ENCODE results near the gene CHRND. TPM values are rescaled to one million over a fixed set of nuclear protein-coding genes. Genes with fewer than 3 reads are reported as not detected.

The CHRND gene
- total RNA-seq, 1 donor from 2014 or later = not detected

- no peak for DNase-seq (ENCODE audit: low spot score in 2 of 2)
- no peak for FAIRE-seq
These were observed 38.4 kb upstream of the CHRND start, which contains the start of gene ECEL1 for GRCh38 chr2:232487385-232488096. Gene ECEL1, minus strand, starts transcription at chr2:232487834. Its CDS starts 1,181 bp downstream, at chr2:232486653.

DNA sequence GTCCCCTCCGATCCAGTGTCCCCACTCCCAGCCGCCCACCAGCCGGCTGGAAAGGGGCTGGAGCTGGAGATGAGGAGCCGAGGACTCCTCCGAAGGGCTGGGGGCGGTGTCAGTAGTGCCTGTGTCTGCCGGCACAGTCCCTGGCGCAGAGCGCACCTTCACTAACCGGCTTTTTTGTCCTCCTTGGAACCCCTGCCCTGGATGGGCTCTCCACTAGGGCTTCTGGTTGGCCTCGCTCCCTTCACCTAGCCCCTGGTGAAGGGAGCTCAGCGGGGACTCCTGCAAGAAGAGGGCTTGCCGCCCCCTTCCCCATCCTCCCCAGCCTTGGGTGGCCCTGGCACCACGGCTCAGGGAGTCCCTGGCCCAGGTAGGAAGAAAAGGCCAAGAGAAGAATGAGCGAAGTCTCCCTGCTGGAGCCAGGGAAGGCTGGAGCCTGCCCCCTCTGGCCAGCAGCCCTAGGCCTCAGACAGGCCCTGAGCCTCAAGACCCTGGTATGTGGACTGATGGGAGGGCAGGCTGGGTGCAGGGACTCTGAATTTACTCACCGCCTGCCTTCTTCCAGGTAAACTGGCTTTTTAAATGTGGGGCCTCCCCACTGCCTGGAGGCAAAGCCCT is 37.8 kb upstream of the CHRND start:
- FAIRE-seq = no peak
- no peak for DNase-seq (ENCODE audit: low spot score in 2 of 2)

DNA sequence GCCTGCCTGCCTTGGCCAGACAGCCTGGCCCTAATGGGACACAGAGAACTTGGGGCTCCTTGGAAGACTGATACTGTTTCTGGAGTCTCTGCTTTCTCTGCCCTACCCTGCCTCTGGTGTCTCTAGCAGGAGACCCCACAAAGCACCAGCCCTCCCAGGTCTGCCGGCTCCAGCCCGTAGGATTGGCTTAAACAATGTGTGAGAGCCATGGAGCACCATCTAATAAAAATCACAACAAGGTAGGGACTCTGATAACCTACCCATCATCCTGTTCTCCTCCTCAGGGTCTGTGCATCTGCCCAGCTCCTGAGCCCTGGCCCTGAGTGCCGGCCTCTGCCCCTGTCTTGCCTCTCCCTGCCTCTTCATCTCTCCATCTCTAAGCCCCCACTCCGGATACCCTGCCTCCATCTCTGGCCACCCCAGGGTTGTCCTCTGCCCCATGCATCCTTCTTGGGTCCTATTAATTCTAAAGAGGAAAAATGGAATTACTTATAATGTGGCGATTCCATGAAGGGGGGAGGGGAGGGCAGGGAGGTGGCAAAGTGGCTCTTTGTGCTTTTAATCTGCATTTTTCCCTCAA is 37.1 kb upstream of the CHRND start:
- FAIRE-seq (no peak), DNase-seq (ENCODE audit: low spot score in 2 of 2) (no peak)

GRCh38 chr2:232489516-232490220 is 36.3 kb upstream of the CHRND start:
- DNase-seq (ENCODE audit: low spot score in 2 of 2) (no peak), FAIRE-seq (no peak)

DNA sequence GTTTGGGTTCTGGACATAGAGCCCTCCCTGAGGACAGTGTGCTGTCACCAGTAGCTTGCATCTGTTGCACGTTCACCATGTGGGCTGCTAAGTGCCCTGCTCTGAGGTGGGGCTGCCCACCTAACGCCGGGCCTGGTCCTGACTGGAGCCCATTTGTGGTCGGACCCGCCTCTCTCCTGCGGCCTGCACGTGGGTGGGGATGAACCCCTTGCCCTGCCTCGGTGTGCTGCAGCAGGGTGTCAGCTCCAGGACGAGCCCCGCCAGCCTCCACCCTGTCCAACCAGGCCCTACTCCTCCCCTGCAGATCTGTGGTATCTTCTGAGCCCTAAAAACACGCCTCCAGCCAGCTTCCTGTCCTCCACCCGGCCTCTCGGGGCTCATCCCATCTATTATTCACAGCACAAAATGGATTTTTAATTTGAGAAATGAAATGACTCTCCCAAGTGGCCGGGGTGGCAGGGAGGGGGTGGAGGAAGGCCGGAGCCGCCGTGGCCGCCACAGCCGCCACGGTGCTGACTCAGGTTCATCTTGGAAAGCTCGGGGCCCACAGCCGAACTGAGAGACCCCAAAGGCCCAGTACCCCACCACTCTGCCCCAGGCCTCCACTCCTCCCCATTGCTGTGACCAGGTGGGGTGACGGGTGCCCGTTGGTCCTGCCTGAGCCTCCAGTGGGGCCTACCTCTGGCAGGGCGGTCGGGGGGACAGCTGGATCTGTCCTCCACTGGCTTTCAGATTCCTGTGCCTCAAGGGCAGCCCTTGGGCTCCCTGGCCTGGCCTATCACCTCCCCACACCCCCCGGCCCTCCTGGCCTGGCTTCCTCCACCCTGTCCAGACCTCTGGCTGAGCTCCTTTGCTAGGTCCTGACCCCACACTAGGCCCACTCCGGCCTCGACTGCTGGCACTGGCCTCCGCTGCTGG is 35.5 kb upstream of the CHRND start:
- DNase-seq (ENCODE audit: low spot score in 2 of 2) (no peak), FAIRE-seq (no peak)

DNA sequence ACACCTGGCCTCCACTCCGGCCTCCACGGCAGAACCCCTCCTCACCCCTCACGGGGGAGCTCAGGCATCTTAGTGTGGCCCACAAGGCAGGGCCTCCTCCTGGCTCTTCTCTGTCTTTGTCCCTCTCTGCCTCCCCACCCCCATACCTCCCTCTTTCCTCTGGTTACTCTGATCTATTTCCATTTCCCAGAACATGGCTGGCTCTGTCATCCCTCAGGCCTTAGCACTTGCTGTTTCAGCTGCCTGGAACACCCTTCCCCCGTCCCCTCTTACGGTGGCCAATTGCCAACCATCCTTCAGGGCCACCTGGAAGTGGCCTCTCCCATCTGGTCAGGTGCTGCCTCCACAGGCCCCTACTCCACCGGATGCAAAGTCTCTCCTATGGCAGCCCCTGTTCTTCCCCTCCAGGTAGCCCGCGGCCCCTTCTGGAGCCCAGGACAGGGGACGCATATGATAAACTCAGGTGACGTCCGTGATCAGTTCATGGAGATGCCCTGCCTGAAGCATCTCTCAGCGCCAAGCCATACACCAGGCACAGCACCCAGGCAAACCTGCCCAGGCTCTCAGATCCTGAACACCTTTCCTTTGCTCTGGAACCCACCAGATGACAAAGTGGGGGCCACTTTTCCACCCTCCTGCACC is 34.7 kb upstream of the CHRND start:
- DNase-seq (ENCODE audit: low spot score in 2 of 2) (no peak), FAIRE-seq (no peak)

GRCh38 chr2:232492236-232492848 is 33.6 kb upstream of the CHRND start:
- DNase-seq (ENCODE audit: low spot score in 2 of 2) (no peak), FAIRE-seq (no peak)

DNA sequence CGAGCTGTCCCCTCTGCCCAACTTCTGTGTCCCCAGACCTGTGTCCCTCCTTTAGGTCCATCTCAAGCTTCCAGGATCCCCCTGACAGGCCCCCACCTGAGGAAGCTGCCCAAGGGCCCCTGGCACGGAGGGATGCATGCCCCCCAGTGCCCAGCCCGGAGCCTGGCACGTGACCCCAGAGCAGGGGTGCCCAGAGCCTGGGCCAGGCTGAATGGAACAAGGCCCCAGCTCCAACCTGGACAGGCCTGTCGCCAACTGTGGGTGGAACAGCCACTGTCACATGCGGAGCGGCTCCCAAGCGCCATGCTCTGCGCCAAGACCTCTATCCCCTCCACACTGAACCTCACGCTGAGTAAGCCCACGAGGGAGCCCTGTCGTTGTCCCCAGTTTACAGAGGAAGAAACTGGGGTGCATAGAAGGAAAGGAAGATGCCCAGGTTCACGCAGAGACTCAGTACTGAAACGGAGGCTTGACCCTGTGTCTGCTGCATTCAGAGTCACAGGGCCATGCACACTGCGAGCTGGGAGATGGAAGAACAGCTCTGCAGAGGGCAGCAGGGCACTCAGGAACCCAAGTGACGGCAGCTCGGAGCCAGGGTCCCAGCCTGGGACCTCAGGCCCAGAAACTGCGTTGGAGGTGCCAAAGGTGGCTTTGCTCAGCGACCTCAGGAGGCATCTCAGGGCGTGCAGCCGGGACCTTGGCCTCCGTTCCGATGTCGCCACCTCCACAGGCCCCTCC is 32.8 kb upstream of the CHRND start:
- FAIRE-seq = no peak
- DNase-seq (ENCODE audit: low spot score in 2 of 2) = no peak

DNA sequence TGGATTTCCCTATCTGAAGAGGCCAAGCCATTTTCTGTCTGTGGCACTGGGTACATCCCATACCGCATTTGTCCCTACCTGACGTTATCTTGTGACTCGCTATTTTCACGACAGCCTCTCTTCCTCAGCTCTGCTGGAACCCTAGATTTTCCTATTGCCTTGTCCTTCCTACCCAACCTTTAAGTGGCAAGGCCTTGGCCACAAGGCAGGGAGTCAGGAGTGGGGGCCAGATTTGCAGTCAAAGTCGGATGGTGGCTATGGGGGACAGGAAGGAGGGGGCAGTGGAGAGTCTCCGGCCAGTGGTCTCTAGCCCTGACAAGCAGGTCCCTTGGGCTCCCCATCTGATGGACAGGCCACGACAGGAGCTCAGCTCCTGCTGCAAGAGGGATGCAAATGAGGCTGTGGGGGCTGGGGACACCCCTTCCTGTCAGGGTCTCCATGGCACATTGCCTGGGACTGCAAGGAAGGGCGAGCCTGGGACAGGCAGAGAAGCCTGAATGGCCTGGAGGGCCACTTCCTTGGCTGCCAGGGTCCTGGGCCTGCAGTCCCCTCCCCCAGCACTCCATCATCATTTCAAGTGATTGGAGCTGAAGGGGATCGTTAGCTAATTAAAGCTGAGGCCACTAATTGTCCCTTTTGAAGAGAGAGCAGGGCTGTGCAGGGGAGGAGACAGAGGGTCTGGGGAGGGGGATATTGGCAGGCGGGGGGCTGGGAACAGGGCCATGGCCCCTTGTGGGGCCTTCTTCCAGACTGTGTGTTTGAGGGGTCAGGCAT is 32.1 kb upstream of the CHRND start:
- FAIRE-seq = no peak

GRCh38 chr2:232494542-232494941 is 31.4 kb upstream of the CHRND start:
- DNase-seq (ENCODE audit: low spot score in 2 of 2) (no peak), FAIRE-seq (no peak)

More for the DNA sequence above, 32.1 kb upstream of the CHRND start:
- DNase-seq (ENCODE audit: low spot score in 2 of 2) = no peak

GRCh38 chr2:232495292-232495691 is 30.7 kb upstream of the CHRND start:
- FAIRE-seq (no peak), DNase-seq (ENCODE audit: low spot score in 2 of 2) (no peak)

GRCh38 chr2:232496501-232497270 is 29.3 kb upstream of the CHRND start:
- FAIRE-seq (no peak), DNase-seq (ENCODE audit: low spot score in 2 of 2) (no peak)

- FAIRE-seq (no peak), DNase-seq (ENCODE audit: low spot score in 2 of 2) (no peak)
These were observed 28.6 kb upstream of the CHRND start for GRCh38 chr2:232497348-232497747.

GRCh38 chr2:232498452-232498851 is 27.5 kb upstream of the CHRND start:
- DNase-seq (ENCODE audit: low spot score in 2 of 2) = no peak
- FAIRE-seq = no peak

DNA sequence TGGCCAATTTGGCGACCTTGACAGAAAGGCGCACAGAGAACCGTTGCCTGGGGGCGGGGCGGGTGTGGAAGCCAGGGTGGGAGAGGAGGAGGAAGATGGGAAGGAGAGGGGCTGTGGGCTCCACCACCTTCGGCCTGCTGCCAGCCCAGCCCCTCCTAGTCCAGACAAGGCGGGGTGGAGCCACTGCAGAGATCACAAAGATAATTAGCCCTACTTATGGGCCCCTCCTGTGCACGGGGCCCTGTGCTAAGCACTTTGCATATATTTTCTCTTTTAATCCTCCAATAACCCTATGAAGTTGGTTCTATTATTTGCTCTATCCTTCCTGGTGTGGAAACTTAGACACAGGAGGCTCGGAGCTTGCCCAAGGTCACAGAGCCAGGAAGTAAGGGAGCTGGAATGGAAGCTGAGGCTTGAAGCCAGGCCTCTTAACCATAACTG is 24.6 kb upstream of the CHRND start:
- no peak for DNase-seq (ENCODE audit: low spot score in 2 of 2)

DNA sequence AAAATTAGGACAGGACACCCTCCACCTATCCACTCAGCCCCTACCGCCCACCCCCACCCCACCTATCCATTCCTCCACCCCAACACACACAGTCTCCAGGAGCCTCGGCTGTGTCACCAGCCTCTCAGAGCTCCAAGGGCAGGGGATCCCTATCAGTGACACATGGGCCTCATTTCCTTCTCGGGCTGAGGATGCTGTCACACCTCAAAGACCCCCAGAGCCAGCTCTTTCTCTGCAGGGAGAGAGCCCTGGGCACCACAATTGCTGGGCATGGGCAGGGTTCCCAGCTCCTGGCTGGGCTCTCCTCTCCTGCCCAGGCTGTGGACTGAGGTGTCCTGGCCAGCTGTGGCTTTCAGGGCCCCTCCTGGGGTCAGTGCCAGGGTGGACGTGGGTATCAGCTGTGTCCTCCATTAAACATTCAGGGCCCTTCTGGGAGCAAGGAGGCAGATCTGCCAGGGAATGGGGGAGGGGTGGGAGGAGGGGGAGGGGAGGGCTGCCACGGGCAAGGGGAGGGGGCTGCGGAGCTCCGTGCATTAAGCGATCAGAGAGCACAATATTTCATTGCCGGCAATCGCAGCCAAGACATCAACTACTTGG is 24.1 kb upstream of the CHRND start:
- no peak for DNase-seq (ENCODE audit: low spot score in 2 of 2)
- FAIRE-seq = no peak

More for the DNA sequence above, 24.6 kb upstream of the CHRND start:
- FAIRE-seq = no peak

- no peak for FAIRE-seq
- DNase-seq (ENCODE audit: low spot score in 2 of 2) = no peak
These were observed 23.4 kb upstream of the CHRND start for GRCh38 chr2:232502511-232502910.
